Fibroblast of peridontal ligament (primary cell): Measurements from ENCODE around the gene UNC45B.
"Not testable (repeated sequence)": the region's sequence is repeated elsewhere in the genome, so short reads cannot be mapped to it uniquely, and the experiment has no call there.

Experiments used
- DNase-seq: peaks from one replicate; pipeline ENCODE4 v3.0.0-alpha.2; 2010; ENCODE audit errors: extremely low read depth

Gene UNC45B

GRCh38 chr17:35147375-35147905 is at the start of gene UNC45B:
Gene UNC45B, plus strand, starts transcription at chr17:35147817. Its CDS starts 447 bp downstream, at chr17:35148264.
- DNase-seq: no peak

GRCh38 chr17:35099908-35100307 is 47.7 kb upstream of the UNC45B start:
- no peak for DNase-seq

- no peak for DNase-seq
Measured at GRCh38 chr17:35101036-35101435, 46.6 kb upstream of the UNC45B start.

GRCh38 chr17:35101725-35102124 is 45.9 kb upstream of the UNC45B start:
- DNase-seq: no peak

- no peak for DNase-seq
Measured at GRCh38 chr17:35103271-35103670, 44.3 kb upstream of the UNC45B start.

- DNase-seq: no peak
Measured at GRCh38 chr17:35104844-35105450, 42.7 kb upstream of the UNC45B start.

GRCh38 chr17:35110791-35111190 is 36.8 kb upstream of the UNC45B start:
- not testable (repeated sequence) for DNase-seq

- no peak for DNase-seq
Measured at GRCh38 chr17:35116845-35117244, 30.8 kb upstream of the UNC45B start.

- DNase-seq: peak; percentile 45
Measured at GRCh38 chr17:35117984-35118383, 29.6 kb upstream of the UNC45B start.

- DNase-seq: peak; percentile 56
Measured at GRCh38 chr17:35119370-35120165, 28.0 kb upstream of the UNC45B start, which contains the start of gene RAD51D. Gene RAD51D, minus strand, starts transcription at chr17:35119860. Its CDS starts 247 bp downstream, at chr17:35119613.

GRCh38 chr17:35121315-35121714 is 26.3 kb upstream of the UNC45B start, which contains the start of gene FNDC8:
Gene FNDC8, plus strand, starts transcription at chr17:35121615. Its CDS starts 79 bp downstream, at chr17:35121694.
- no peak for DNase-seq

GRCh38 chr17:35127751-35128514 is 19.7 kb upstream of the UNC45B start:
- DNase-seq: peak; percentile 97

GRCh38 chr17:35129154-35129972 is 18.3 kb upstream of the UNC45B start:
- DNase-seq: peak; percentile 57

GRCh38 chr17:35129973-35130351 is 17.7 kb upstream of the UNC45B start:
- DNase-seq: no peak

- DNase-seq: no peak
Measured at GRCh38 chr17:35130392-35130791, 17.2 kb upstream of the UNC45B start.

GRCh38 chr17:35132099-35132498 is 15.5 kb upstream of the UNC45B start:
- no peak for DNase-seq

GRCh38 chr17:35132816-35133550 is 14.6 kb upstream of the UNC45B start:
- no peak for DNase-seq

- no peak for DNase-seq
Measured at GRCh38 chr17:35135322-35135721, 12.3 kb upstream of the UNC45B start.

GRCh38 chr17:35138218-35138617 is 9.4 kb upstream of the UNC45B start:
- no peak for DNase-seq

- DNase-seq: peak; percentile 70
Measured at GRCh38 chr17:35141681-35142466, 5.7 kb upstream of the UNC45B start, which contains the start of gene NLE1. Gene NLE1, minus strand, starts transcription at chr17:35142303. Its CDS starts 28 bp downstream, at chr17:35142275.
